DMS79 treated with DMSO at 0.1 percent for 48 hours (cell line): ENCODE data around the gene GPC6.
A peak's percentile ranks its signal among the peaks of the same experiment; 100 is the strongest.

Experiments used
- DNase-seq: peaks from one replicate; lab custom pipeline; 2025; lab: John Stamatoyannopoulos, UW

The GPC6 gene

GRCh38 chr13:93268327-93269028 lies 41.9 kb downstream of the GPC6 start:
- no peak for DNase-seq

DNA sequence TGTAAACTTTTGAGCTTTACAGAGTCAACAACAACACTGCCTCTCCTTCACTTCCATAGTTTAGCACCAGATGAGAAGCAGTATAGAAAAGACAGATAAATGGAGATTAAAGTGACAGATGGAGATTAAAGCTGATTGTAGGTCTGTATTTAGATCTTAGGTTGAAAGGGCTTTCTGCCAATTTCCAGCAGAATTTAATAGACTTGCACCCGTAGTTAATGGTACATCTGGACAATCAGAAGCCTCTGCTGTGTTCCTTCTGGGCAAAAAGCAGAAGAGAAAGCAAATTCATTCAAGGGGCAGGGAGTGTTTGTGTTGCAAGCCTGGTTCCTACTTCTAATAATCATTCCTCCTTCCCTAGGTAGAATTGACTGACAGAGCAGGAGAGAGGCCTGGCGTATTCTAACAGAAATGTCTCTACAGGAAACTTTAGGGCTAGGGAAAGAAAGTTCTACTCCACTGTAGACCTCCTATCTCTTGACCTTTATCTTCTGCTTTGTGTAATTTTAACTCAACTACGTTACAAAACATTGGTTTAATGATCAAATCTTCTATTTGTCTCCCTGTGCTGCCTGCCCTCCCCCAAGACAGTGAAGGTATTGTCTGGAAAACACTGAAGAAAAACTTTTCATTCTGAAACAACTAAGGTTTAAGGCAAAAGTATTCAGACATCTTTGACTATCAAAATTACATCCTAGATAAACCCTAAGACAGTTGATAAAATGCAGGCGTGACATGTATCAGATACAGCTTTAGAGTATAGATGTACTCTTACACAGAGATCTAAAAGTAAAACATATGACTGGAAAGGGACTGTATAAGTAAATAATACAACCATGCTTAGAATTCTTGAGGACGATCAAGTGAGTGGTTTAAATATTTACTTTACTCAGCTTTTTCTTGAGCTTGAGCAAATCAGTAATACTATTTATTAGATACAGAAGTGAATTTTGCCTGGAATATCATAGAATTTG lies 44.4 kb downstream of the GPC6 start:
- DNase-seq, result no peak

DNA sequence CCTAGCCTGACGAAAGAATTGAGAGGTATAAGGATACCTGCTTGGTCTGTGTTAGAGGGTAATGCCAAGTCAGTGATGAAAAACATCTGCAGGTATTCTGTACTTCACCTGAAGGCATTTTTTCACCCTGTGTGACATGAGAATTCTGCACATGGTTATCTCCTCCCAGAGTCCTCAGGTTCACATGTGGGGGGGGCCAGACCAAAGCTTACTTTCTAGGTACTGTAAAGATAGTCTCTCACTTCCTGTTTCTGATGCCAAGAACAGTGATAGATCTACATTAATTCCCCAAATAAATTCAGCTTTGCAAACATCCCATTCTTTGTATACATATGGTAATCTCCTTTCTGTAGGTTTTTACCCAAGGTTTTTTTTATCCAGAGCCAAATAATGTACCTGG lies 53.4 kb downstream of the GPC6 start:
- no peak for DNase-seq

DNA sequence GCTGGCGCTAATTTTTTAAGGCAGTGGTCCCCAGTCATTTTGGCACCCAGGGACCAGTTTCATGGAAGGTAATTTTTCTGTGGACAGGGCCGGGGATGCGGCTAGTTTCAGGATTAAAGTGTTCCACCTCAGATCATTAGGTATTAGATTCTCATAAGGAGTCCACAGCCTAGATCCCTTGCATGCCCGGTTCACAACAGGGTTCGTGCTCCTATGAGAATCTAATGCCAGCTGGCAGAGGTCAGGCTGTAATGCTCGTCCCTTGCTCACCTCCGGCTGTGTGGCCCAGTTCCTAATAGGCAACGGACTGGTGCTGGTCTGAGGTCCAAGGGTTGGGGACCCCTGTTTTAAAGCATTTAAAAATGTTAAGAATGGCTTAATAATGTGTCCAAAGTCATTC lies 54.1 kb downstream of the GPC6 start:
- no peak for DNase-seq

GRCh38 chr13:93283255-93283654 lies 56.6 kb downstream of the GPC6 start:
- no peak for DNase-seq

GRCh38 chr13:93284064-93284463 lies 57.5 kb downstream of the GPC6 start:
- no peak for DNase-seq

GRCh38 chr13:93286047-93286446 lies 59.4 kb downstream of the GPC6 start:
- no peak for DNase-seq

DNA sequence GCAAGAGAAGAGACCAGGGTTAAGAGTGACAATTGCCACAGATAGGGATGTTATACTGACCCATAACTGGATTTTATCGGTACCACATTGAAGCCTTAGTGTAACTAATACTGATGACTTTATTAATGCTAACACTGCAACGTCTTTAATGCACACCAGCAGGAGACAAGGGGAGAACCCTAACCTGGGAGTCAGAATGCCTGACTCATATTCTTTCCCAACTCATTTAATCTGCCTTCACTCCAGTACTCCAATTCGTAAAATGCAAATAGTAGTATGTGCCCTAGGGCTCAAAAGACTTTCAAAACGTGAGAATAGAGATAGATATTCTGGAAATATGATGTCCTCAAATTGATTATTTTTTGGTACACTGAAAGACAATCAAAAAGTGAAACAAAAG lies 62.4 kb downstream of the GPC6 start:
- DNase-seq, result no peak

- DNase-seq, result peak; percentile 82
Observed at GRCh38 chr13:93289842-93290241, 63.2 kb downstream of the GPC6 start.

- DNase-seq, result no peak
Observed at GRCh38 chr13:93290503-93290902, 63.9 kb downstream of the GPC6 start.

DNA sequence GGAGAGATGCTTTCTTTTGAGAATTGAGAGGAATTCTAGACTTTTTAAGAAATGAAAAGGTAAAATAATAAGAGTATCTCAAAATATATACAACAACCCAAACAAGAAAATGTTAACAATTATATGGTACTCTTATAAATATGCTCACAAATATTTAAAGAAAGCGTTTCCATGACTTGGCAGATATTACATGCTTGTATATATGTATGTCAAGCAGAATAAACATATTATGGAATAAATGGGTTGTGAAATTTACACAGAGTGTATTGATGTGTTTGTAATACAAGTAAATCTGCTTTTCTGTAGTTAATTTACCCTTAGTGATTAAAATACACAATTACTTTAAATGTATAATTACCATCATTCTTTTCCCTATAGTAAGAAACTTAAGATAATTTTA lies 65.8 kb downstream of the GPC6 start:
- DNase-seq, result no peak

- DNase-seq, result no peak
Observed at GRCh38 chr13:93293710-93294109, 67.1 kb downstream of the GPC6 start.

DNA sequence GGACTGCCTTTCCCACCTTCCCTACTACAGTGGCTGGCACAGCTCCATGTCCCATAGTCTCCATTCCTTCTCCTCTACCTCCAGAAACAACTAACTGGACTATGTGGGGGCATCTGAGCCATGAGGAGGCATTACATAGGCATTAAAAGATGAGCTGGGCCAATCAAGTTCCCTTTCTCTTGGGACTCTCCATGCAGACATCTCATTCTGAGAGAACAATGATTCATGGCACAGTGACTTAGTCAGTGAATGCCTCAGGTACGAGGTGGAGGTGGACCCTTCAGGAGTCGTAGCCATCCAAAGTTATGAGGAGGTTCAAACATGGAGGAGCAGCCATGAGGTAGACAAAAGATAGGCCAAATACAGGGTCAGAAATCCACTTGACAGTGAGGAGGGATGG lies 70.0 kb downstream of the GPC6 start:
- DNase-seq, result no peak

DNA sequence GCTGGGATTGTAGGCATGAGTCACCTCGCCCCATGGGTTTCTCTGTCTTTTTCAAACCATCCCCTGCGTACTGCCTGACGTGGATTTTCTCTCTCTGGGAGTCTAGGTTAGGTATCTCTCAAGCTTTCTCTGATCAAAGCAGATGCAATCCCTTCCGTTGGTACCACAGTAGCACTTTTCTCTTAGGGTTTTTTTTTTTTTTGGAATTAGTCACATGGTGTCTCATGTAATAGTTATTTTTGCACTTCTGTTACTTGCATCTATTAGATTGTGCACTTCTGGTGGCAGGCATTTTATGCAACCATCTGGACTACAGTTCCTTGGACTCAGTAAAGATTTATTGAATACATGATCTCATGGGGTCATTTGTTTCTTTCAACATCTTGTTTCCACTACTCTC lies 72.1 kb downstream of the GPC6 start:
- DNase-seq, result no peak

- no peak for DNase-seq
Observed at GRCh38 chr13:93304134-93304533, 77.5 kb downstream of the GPC6 start.

- peak; percentile 37 for DNase-seq
Observed at GRCh38 chr13:93304868-93305613, 78.4 kb downstream of the GPC6 start.

GRCh38 chr13:93305886-93306285 lies 79.3 kb downstream of the GPC6 start:
- DNase-seq, result no peak

DNA sequence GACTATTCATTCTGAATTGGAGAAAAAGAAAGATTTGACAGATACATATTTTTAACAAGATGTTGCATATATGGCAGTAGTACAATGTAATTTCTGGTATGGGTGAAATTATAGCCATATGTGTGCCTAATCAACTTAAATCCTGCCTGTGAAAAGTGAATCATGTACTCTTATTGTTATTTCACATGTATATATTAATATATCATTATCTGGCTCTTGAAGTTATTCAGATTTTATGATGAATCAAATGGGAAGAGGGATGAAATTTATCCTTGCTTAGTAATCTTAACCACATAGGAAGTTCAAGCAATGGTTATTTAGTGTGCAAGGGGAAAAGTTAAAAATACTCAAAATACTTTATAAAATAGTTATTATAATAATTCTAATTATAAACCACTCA lies 80.5 kb downstream of the GPC6 start:
- no peak for DNase-seq

- DNase-seq, result no peak
Observed at GRCh38 chr13:93307651-93308050, 81.0 kb downstream of the GPC6 start.

GRCh38 chr13:93309886-93310523 lies 83.4 kb downstream of the GPC6 start:
- DNase-seq, result peak; percentile 25

- no peak for DNase-seq
Observed at GRCh38 chr13:93316841-93317240, 90.2 kb downstream of the GPC6 start.
